HG02852 (cell line): ENCODE data around the gene CZIB.
A peak's percentile ranks its signal among the peaks of the same experiment; 100 is the strongest.
"Not testable (repeated sequence)": the region's sequence is repeated elsewhere in the genome, so short reads cannot be mapped to it uniquely, and the experiment has no call there.

Source experiments
- ATAC-seq: cut with Tn5 transposase; IDR thresholded peaks from one replicate; pipeline ENCODE4 v1.9.1; 2021; ENCODE audit warnings: mild to moderate bottlenecking, moderate library complexity; ENCODE audit not compliant: unreplicated experiment

Gene CZIB

GRCh38 chr1:53238197-53239155 lies 18.0 kb upstream of the CZIB start, which contains the start of gene MAGOH:
Gene MAGOH, minus strand, starts transcription at chr1:53238518. Its CDS starts 70 bp downstream, at chr1:53238448.
- ATAC-seq, result peak; percentile 97

GRCh38 chr1:53237638-53238037 lies 17.2 kb upstream of the CZIB start:
- no peak for ATAC-seq

DNA sequence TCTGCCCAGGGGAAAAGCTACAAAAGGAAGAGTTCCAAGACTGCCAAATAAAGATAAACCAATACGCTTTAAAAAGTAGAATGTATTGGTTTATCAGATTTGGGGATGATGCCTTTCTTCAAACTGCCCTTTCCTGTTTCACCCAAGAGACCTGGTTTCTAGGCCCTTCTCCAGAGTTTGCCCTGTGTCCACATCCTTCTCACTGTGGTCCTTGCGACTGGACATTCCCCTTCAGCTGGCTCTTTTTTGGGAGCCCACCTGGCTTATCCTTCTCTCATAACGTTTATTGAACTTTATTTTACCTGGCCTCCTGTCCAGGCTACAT lies 490 bp upstream of the CZIB start:
- no peak for ATAC-seq

- ATAC-seq, result no peak
Measured at GRCh38 chr1:53219711-53220110, 723 bp downstream of the CZIB start.

GRCh38 chr1:53218201-53218600 lies 2.2 kb downstream of the CZIB start:
- ATAC-seq, result no peak

DNA sequence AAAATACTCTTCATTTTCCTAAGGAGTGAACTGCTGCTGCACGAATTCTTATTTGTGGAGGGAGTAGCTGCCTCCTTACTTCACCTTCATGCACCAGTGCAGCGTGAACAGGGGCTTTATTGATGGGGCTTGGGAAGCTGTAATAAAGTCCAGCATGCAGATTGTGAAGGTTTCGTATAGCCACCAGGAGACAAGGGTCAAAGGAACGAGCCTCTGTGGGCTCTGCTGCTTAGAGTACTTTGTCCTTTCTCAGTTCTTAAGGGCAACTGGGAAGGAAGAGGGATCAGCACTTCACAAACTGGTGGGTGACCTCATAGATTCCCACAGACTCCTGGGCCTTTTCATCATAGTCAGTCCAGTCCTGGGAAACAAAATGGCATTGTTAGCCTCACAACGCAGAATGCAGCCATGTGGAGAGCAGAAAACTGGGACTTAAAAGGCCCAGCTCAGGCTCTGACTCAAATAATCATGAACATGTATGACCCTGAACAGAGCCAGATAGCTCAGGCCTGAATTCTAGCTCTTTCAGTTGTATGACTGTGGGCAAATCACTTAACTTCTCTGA lies 6.0 kb downstream of the CZIB start:
- ATAC-seq, result no peak

- no peak for ATAC-seq
Measured at GRCh38 chr1:53210954-53211353, 9.5 kb downstream of the CZIB start.

DNA sequence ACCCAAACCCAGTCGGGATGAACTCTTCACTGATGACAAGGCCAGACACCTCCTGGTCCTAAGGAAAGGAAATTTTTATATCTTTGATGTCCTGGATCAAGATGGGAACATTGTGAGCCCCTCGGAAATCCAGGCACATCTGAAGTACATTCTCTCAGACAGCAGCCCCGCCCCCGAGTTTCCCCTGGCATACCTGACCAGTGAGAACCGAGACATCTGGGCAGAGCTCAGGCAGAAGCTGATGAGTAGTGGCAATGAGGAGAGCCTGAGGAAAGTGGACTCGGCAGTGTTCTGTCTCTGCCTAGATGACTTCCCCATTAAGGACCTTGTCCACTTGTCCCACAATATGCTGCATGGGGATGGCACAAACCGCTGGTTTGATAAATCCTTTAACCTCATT lies 10.1 kb downstream of the CZIB start:
- ATAC-seq, result no peak

- ATAC-seq, result no peak
Measured at GRCh38 chr1:53207726-53208125, 12.7 kb downstream of the CZIB start.

DNA sequence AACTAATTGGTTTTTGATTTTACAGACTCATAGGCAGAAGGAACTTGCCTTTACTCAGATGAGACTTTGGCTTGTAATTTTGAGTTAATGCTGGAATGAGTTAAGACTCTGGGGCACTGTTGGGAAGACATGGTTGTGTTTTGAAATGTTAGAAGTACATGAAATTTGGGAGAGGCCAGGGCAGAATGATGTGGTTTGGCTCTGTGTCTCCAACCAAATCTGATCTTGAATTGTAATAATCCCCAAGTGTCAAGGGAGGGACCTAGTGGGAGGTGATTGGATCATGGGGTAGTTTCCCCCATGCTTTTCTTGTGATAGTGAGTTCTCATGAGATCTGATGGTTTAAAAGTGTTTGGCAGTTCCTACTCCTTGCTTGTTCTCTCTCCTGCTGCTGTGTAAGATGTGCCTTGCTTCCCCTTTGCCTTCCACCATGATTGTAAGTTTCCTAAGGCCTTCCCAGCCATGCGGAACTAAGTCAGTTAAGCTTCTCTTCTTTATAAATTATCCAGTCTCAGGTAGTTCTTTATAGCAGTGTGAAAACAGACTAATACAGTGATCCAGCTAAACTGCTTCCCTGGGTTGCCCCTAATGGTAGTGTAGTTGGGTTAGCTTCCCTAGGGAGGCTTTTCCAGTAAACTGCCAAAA lies 13.6 kb downstream of the CZIB start:
- ATAC-seq, result no peak

DNA sequence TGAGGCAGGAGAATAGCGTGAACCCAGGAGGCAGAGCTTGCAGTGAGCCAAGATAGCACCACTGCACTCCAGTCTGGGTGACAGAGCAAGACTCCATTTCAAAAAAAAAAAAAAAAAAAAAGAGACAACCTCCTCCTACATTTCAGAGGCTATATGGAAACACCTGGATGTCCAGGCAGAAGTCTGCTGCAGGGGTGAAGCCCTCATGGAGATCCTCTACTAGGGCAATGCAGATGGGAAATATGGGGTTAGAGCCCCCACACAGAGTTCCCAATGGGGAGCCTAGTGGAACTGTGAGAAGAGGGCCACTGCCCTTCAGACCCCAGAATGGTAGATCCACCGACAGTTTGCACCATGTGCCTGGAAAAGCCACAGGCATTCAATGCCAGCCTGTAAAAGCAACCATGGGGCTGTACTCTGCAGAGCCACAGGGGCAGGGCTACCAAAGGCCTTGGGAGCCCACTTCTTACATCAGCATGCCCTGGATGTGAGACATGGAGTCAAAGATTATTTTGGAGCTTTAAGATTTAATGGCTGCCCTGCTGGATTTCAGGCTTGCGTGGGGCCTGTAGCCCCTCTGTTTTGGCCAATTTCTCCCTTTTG lies 14.2 kb downstream of the CZIB start:
- not testable (repeated sequence) for ATAC-seq

DNA sequence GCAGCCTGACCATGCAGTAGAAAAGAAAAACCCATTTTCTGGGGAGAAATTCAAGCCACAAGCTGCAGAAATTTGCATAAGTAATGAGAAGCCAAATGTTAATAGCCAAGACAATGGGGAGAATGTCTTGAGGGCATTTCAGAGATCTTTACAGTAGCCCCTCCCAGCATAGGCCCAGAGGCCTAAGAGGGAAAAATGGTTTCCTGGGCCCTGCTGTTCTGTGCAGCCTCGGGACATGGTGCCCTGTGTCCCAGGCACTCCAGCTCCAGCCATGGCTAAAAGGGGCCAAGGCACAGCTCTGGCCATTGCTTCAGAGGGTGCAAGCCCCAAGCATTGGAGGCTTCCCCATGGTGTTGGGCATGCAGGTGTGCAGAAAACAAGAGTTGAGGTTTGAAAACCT lies 14.9 kb downstream of the CZIB start:
- ATAC-seq, result not testable (repeated sequence)

DNA sequence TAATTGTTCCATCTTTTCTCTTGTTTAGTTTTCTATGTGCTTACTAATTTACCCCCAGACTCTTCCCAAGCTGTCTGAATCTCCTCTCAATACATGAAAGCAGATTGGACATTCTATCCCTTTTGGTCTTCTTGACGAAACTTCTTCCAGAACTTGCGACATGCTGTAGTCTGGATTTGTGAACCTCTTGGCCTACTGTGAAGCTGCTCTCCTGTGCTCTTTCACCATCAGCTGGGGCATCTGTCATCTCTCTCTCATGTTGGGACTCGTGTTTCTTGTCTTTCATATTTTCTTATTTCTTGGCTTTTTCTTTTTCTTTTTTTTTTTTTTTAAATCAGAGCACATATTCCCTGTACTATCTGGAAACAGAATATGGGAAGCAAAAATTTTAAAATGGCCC lies 17.0 kb downstream of the CZIB start:
- ATAC-seq, result no peak

DNA sequence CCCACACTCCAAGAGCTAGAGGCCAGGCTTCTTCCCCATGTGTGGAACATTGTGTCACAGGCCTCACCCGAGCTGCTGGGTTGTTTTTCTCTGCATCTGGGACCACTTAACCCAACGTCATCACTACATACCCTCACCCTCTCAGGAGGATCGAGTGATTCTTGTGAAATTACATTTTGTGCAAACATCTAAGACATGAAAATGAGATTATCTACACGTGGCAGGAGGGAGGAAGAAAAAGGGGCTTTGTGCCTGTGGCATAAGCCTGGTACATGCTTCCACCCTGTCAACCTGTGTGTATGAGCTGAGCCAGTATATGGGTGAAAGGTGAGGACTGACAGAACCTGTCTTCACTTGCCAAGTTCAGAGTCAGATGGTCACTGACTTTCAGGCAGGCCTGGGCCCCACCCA lies 22.2 kb downstream of the CZIB start:
- no peak for ATAC-seq

DNA sequence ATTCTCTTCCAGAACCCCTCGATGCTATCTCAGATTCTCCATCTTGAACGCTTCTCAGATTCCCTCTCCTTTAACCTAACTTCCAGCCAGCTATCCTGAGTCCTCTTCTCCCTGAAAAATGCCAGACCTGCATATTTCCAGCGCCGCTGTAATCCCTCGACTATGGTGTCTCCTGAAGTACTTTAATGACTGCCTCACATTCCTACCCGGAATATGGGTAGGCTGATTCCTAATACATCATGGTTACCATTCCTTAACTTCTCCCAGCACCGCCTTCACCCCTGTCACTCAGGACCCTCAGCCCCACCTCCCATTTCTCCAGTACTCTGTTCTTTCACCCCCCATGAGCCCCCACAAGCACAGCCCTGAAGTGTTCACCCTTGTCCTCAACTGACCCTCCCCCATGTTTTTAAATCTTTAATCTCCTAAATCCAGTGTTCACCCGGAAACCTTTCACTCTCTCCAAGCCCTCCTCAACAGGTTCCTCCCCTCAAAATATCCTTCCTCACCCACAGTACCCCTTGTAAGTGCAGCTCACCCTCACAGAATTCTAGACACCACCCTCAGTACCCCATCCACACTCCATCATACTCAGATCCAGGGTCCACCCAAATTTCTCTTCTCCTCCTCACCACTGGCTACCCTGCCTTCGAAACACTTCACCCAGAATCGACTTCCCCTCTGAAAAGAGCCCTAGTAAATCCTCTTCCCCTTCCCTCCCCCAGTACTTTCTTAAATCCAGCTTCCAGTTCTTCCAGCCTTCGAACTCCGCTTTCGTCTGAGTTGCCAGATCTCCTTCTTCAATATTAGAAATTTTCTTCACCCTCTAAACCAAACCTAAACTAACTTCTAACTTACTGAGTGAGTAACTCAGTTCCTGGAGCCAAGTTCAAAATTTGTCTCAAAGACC lies 22.9 kb downstream of the CZIB start:
- no peak for ATAC-seq

DNA sequence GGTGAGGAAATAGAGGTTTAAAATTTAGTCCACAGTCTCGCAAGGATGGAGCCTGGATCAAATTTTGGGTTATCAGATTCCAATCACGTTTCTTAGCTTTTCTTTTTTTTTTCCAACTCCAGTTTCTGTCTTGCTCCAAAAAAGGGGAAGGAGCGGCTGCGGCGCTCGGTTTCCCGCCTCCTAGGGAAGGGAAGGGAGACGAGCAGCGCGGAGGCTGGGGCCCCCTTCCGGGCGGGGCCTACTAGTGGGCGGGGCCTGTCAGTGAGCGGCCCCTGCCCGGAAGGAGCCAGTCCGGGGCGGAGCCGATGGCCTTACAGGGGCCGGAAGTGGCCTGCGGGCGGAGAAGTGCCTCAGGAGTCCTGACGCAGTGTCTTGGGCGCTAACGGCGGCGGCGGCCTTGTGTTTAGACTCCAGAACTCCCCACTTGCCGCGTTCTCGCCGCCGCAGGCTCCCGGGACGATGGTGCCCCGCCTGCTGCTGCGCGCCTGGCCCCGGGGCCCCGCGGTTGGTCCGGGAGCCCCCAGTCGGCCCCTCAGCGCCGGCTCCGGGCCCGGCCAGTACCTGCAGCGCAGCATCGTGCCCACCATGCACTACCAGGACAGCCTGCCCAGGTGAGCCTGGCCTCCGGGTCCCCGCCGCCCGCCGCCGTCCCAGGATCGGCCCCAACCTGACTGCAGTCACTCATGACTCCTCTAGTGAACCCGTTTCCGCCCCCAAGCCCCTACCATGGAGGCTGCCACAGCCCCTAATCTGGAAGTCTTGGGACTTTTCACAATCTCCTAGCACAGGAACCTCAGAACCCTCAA lies 23.7 kb downstream of the CZIB start, which contains the start of gene CPT2:
CPT2 (plus strand) TSS at position 340 of the 806 bp plus-strand sequence; CDS start at position 460, 120 bp downstream.
- ATAC-seq, result peak; percentile 99

DNA sequence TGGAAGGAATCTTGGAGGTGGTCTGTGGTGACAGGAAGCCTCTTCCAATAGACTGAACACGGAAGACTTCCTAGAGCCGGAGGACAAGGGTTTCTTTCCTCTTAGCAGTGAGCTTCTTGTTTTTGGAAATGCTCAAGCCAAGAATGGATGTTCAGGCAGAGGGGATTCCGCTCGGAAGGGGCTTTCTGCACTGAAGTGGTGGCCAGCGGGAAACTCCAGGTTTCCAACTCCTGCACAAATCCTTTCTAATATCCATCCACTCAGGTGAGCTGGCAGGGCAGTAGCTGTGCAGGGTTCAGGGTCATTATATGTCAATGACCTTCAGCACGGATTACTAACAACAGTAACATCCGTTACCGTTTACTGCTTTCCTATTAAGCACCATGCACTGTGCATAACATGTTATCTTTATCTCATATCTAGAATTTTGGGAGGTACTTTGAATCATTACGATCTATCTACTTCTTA lies 24.4 kb downstream of the CZIB start:
- peak; percentile 15 for ATAC-seq

- no peak for ATAC-seq
Measured at GRCh38 chr1:53195246-53196016, 25.0 kb downstream of the CZIB start.

GRCh38 chr1:53190210-53190611 lies 30.2 kb downstream of the CZIB start:
- ATAC-seq, result no peak
